Kidney epithelial cell (primary cell): ENCODE data around the gene DOCK9. TPM values are rescaled to one million over a fixed set of nuclear protein-coding genes. Genes with fewer than 3 reads are reported as not detected.

Experiments used
- DNase-seq: peaks from one replicate; pipeline ENCODE4 v3.0.0-alpha.2; 2010; ENCODE audit warnings: low read depth
- H3K27me3 ChIP-seq: 2 replicates; pipeline ENCODE4 v1.6.0; 2011; ENCODE audit warnings: low read length; ENCODE audit not compliant: control insufficient read depth, insufficient read depth
- H3K36me3 ChIP-seq: 2 replicates; pipeline ENCODE4 v1.5.1; 2011; ENCODE audit warnings: low read length; ENCODE audit not compliant: control insufficient read depth, insufficient read depth
- H3K4me3 ChIP-seq: 2 replicates; pipeline ENCODE4 v1.5.1; 2011; ENCODE audit warnings: low read depth, mild to moderate bottlenecking, control low read depth, low read length
- total RNA-seq: library from RNA; depleted of rRNA; stranded (reverse); fragments of >200 nt; gene quantifications from 2 replicates; pipeline ENCODE4 v1.2.3, GENCODE V29; 2015
- TF ChIP-seq, protein P1 (sequence below): IDR thresholded peaks from 2 replicates; pipeline ENCODE4 v1.5.1; 2011; ENCODE audit warnings: mild to moderate bottlenecking, moderate library complexity, low read length, control low read depth, inconsistent platforms; ENCODE audit not compliant: insufficient read depth, poor library complexity, severe bottlenecking

Gene DOCK9
- total RNA-seq, 1 donor from 2014 or later = 226 TPM

DNA sequence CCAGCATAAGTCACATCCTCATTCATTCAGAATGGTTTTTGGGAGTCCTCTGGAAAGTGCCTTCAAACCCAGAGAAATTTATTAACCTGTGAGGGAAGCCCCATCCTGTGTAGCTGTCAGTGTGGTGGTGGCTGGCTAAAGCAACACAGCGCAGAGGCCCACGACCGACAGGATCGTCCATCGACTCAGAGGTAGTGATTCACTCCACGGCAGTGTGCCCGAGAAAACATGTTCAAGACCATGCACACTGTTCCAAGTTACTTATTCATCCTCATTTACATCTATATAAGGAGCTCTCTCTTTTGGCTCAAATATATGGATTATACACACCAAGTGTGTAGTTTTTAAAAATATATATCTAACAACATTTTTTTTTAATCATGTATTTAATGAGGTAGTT lies 129.1 kb downstream of the DOCK9 start:
- no peak for DNase-seq
- H3K27me3 ChIP-seq = no peaks in the 10 kb centered on the region
- no peak overlapping the region for H3K4me3 ChIP-seq
- H3K36me3 ChIP-seq = no peaks in the 10 kb centered on the region
- TF ChIP-seq, protein P1, sequence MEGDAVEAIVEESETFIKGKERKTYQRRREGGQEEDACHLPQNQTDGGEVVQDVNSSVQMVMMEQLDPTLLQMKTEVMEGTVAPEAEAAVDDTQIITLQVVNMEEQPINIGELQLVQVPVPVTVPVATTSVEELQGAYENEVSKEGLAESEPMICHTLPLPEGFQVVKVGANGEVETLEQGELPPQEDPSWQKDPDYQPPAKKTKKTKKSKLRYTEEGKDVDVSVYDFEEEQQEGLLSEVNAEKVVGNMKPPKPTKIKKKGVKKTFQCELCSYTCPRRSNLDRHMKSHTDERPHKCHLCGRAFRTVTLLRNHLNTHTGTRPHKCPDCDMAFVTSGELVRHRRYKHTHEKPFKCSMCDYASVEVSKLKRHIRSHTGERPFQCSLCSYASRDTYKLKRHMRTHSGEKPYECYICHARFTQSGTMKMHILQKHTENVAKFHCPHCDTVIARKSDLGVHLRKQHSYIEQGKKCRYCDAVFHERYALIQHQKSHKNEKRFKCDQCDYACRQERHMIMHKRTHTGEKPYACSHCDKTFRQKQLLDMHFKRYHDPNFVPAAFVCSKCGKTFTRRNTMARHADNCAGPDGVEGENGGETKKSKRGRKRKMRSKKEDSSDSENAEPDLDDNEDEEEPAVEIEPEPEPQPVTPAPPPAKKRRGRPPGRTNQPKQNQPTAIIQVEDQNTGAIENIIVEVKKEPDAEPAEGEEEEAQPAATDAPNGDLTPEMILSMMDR = no peak

DNA sequence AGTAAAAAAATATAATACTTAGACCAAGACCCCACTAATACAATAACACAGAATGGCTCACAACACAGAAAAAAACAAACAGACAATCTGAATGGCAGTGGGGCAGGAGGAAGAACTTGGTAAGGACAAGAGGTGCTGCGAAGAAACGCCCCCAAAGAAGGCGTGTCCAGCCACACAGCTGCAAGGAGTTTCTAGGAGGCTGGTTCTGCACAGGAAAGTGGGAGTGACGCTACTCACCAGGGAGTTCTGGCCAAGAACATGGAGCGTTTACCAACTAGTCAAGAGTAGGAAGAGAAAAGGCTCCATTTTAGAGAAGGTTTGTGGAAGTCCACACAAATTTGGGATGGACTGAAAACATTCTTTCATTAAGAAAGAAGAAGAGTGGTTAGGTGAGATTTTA lies 130.1 kb downstream of the DOCK9 start:
- H3K27me3 ChIP-seq = no peaks in the 10 kb centered on the region
- no peaks in the 10 kb centered on the region for H3K36me3 ChIP-seq
- H3K4me3 ChIP-seq = no peak overlapping the region
- TF ChIP-seq, protein P1 = no peak
- DNase-seq = no peak

DNA sequence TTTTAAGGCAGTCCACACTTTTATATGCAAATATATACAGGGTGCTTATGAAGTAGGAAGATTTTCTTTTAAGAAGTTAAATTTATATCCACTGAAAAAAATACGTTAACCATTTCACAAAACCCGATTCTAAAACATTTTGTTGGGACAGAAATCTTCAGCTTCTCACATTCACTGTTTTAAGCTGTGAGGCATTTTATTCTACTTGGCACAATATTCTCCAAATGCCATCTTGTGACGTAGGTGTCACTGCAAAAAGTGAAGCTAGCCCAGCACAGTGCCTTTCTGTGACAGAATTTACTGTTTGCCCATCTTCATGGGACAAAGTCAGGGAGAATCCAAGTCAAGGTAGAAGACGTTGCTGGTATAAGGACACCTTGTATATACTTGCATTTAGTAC lies 130.9 kb downstream of the DOCK9 start:
- DNase-seq = no peak
- H3K36me3 ChIP-seq = no peaks in the 10 kb centered on the region
- H3K27me3 ChIP-seq = no peaks in the 10 kb centered on the region
- TF ChIP-seq, protein P1 = no peak
- H3K4me3 ChIP-seq = no peak overlapping the region

DNA sequence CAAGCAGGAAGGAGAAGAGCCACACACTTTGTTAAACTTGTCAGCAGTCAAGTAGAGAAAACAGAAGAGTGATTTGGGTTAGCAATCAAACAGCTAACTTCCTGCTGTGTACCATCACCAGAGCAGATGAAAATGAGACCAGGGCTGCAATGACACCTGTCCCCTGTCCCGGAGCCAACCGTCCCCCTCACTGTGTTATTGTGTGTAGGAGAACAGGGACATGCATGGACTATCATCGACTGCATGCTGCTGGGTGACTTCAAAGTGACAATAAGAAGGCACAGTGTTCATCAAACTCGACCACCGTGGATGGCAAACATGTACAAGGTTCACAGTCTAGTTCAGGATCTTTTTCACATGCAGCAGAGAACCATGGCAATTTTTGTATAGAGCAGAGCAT lies 131.3 kb downstream of the DOCK9 start:
- DNase-seq = no peak
- Histone ChIP-seq H3K4me3 (no peak overlapping the region), H3K27me3 (no peaks in the 10 kb centered on the region), H3K36me3 (no peaks in the 10 kb centered on the region)
- TF ChIP-seq, protein P1 = no peak

DNA sequence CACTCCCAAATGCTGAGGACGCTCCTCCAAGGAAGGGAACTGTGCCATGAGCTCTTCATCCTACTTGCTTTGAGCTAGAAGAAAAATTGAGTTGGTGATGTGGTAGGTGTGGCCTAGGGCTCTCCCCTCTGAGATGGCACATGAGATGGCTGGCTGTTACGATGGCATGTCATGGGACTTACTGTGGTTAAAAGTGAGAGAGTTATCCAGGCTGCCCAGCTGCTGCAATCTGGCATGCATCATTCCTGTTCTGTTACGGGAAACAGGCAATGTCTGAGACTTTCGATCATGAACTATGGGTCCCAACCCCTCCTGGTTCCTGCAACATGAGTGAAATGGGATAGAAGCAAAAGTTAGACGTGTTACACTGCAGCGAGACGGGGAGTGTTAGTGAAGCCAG lies 132.1 kb downstream of the DOCK9 start:
- Histone ChIP-seq H3K27me3 (no peaks in the 10 kb centered on the region), H3K36me3 (no peaks in the 10 kb centered on the region), H3K4me3 (no peak overlapping the region)
- no peak for DNase-seq
- TF ChIP-seq, protein P1 = no peak

DNA sequence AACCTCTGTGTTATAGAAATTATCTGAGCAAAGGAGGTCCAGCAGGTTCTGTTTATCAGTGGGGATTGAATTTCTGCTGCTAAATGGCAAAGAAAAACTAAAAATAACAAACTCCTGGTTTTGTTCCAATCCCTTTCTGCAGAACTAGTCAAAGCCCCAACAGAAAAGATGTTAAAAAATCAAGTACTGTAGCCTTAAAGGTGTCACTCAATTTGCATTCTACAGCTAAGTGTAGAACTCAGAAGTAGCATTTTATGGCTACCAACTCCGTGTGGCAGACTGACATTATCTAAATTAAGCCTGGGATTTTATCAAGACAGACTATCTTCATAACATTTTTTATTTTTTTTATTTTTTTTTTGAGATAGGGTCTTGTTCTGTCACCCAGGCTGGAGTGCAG lies 133.8 kb downstream of the DOCK9 start:
- no peaks in the 10 kb centered on the region for H3K27me3 ChIP-seq
- TF ChIP-seq, protein P1 = no peak
- no peak overlapping the region for H3K4me3 ChIP-seq
- no peak for DNase-seq
- no peaks in the 10 kb centered on the region for H3K36me3 ChIP-seq
